Uterine smooth muscle cell (primary cell): ENCODE results near the gene CFAP74. TPM values are rescaled to one million over a fixed set of nuclear protein-coding genes. Genes with fewer than 3 reads are reported as not detected.

Experiments used
- total RNA-seq: library from RNA; depleted of rRNA; stranded (reverse); fragments of >200 nt; gene quantifications from 2 replicates; pipeline ENCODE4 v1.2.3, GENCODE V29; 2014

CFAP74 gene
- total RNA-seq = not detected in 2 replicates

GRCh38 chr1:2003541-2004131 lies at the start of gene CFAP74:
CFAP74 (minus strand) TSS chr1:2003786; CDS start chr1:1990956, 12,830 bp downstream.

GRCh38 chr1:2049718-2050431 lies 46.3 kb upstream of the CFAP74 start, which contains the start of gene PRKCZ:
PRKCZ (plus strand) TSS chr1:2050411; CDS start chr1:2050631, 220 bp downstream.

GRCh38 chr1:2019172-2019543 lies 15.6 kb upstream of the CFAP74 start, which contains the start of gene GABRD:
GABRD (plus strand) TSS chr1:2019345; CDS start chr1:2019424, 79 bp downstream.

GRCh38 chr1:1918901-1919303 lies 84.7 kb downstream of the CFAP74 start, which contains the start of gene TMEM52:
TMEM52 (minus strand) TSS chr1:1919279; CDS start chr1:1919265, 14 bp downstream.

GRCh38 chr1:1914971-1915692 lies 88.5 kb downstream of the CFAP74 start, which contains the start of gene CALML6:
CALML6 (plus strand) TSS chr1:1915260; CDS start chr1:1915281, 21 bp downstream.

GRCh38 chr1:1890506-1891348 lies 112.9 kb downstream of the CFAP74 start, which contains the start of gene GNB1:
GNB1 (minus strand) TSS chr1:1891087; CDS start chr1:1825453, 65,634 bp downstream.

Other genes with a start within 250 kb of the CFAP74 start
- gene NADK, start 225.3 kb downstream of the CFAP74 start, total RNA-seq = 36.9 and 40.3 TPM in 2 replicates
- 89.1 and 101 TPM in 2 replicates for gene GNB1, start 112.7 kb downstream of the CFAP74 start, total RNA-seq
- gene CALML6, start 88.5 kb downstream of the CFAP74 start, total RNA-seq = 0.22 and 0.25 TPM in 2 replicates
- 0.11 and 0.25 TPM in 2 replicates for gene TMEM52, start 84.5 kb downstream of the CFAP74 start, total RNA-seq
- gene GABRD, start 15.6 kb upstream of the CFAP74 start, total RNA-seq = not detected in 2 replicates
- 8.2 and 14.0 TPM in 2 replicates for gene PRKCZ, start 46.6 kb upstream of the CFAP74 start, total RNA-seq
- gene FAAP20, start 191.0 kb upstream of the CFAP74 start, total RNA-seq = 16.7 and 23.2 TPM in 2 replicates
- 19.9 and 21.7 TPM in 2 replicates for gene SKI, start 224.5 kb upstream of the CFAP74 start, total RNA-seq